Type B pancreatic cell (in vitro differentiated cells): ENCODE data around the gene SENP3. TPM values are rescaled to one million over a fixed set of nuclear protein-coding genes. Genes with fewer than 3 reads are reported as not detected.

Experiments
- DNase-seq: peaks from one replicate; pipeline ENCODE4 v3.0.0; 2021; ENCODE audit warnings: mixed read lengths; ENCODE audit not compliant: unreplicated experiment; ENCODE audit errors: extremely low spot score
- H3K27ac Mint-ChIP-seq: 2 replicates; pipeline ENCODE4 v1.8.0; 2021; ENCODE audit warnings: mild to moderate bottlenecking, mixed read lengths
- H3K27me3 Mint-ChIP-seq: 2 replicates; pipeline ENCODE4 v1.8.0; 2021; ENCODE audit warnings: mixed read lengths
- H3K36me3 Mint-ChIP-seq: 2 replicates; pipeline ENCODE4 v1.8.0; 2021; ENCODE audit warnings: mixed read lengths
- H3K4me1 Mint-ChIP-seq: one replicate; pipeline ENCODE4 v1.8.0; 2021; ENCODE audit warnings: mixed read lengths; ENCODE audit not compliant: unreplicated experiment
- H3K4me3 Mint-ChIP-seq: 2 replicates; pipeline ENCODE4 v1.8.0; 2021; ENCODE audit warnings: mild to moderate bottlenecking, mixed read lengths
- H3K9me3 Mint-ChIP-seq: 2 replicates; pipeline ENCODE4 v1.8.0; 2021; ENCODE audit warnings: mixed read lengths
- CTCF ChIP-seq: fragments of 200-600 bp; sonication (generic); conservative IDR thresholded peaks from 2 replicates; pipeline ENCODE4 v1.5.0; 2021; ENCODE audit warnings: antibody characterized with exemption, mild to moderate bottlenecking
- total RNA-seq: library from RNA; stranded (reverse); gene quantifications from 2 replicates; pipeline ENCODE4 v1.2.1, GENCODE V29; 2021; ENCODE audit warnings: low replicate concordance

SENP3 gene
- total RNA-seq, 1 donor from 2014 or later: 52.7 TPM

GRCh38 chr17:7551396-7551795 lies 10.3 kb upstream of the SENP3 start:
- no peak for TF ChIP-seq CTCF
- Mint-ChIP-seq H3K4me3 (peak overlapping the region; percentile 18), H3K9me3 (no peaks in the 10 kb centered on the region)

GRCh38 chr17:7552621-7553051 lies 9.1 kb upstream of the SENP3 start:
- Mint-ChIP-seq H3K27me3 (peaks cover 3% of the 10 kb centered on the region), H3K4me1 (peaks cover 21% of the 10 kb centered on the region), H3K9me3 (no peaks in the 10 kb centered on the region), H3K27ac (no peak overlapping the region), H3K36me3 (no peaks in the 10 kb centered on the region), H3K4me3 (no peak overlapping the region)
- no peak for TF ChIP-seq CTCF
- DNase-seq: no peak

More at GRCh38 chr17:7551396-7551795, 10.3 kb upstream of the SENP3 start:
- DNase-seq: no peak
- no peaks in the 10 kb centered on the region for H3K36me3 Mint-ChIP-seq
- peaks cover 3% of the 10 kb centered on the region for H3K27me3 Mint-ChIP-seq
- H3K4me1 Mint-ChIP-seq: peaks cover 21% of the 10 kb centered on the region
- peak overlapping the region; percentile 52 for H3K27ac Mint-ChIP-seq

- H3K9me3 Mint-ChIP-seq: no peaks in the 10 kb centered on the region
- peaks cover 25% of the 10 kb centered on the region for H3K4me1 Mint-ChIP-seq
- H3K36me3 Mint-ChIP-seq: no peaks in the 10 kb centered on the region
- peaks cover 1% of the 10 kb centered on the region for H3K27me3 Mint-ChIP-seq
- no peak overlapping the region for H3K27ac Mint-ChIP-seq
- DNase-seq: no peak
- no peak for TF ChIP-seq CTCF
- H3K4me3 Mint-ChIP-seq: no peak overlapping the region
Measured at GRCh38 chr17:7553356-7553755, 8.4 kb upstream of the SENP3 start.

GRCh38 chr17:7555320-7555948 lies 6.3 kb upstream of the SENP3 start:
- DNase-seq: no peak
- no peak overlapping the region for H3K4me3 Mint-ChIP-seq
- no peaks in the 10 kb centered on the region for H3K9me3 Mint-ChIP-seq
- no peaks in the 10 kb centered on the region for H3K27me3 Mint-ChIP-seq
- peak overlapping the region; percentile 53 for H3K27ac Mint-ChIP-seq
- H3K36me3 Mint-ChIP-seq: no peaks in the 10 kb centered on the region
- TF ChIP-seq CTCF: peak; percentile 45
- peaks cover 35% of the 10 kb centered on the region for H3K4me1 Mint-ChIP-seq

GRCh38 chr17:7556627-7557026 lies 5.1 kb upstream of the SENP3 start:
- no peak for DNase-seq
- Mint-ChIP-seq H3K4me3 (no peak overlapping the region), H3K27ac (no peak overlapping the region), H3K9me3 (no peaks in the 10 kb centered on the region), H3K27me3 (no peaks in the 10 kb centered on the region), H3K36me3 (no peaks in the 10 kb centered on the region), H3K4me1 (peaks cover 41% of the 10 kb centered on the region)
- no peak for TF ChIP-seq CTCF
